SH-SY5Y (cell line): ENCODE measurements around the gene FER.

Experiments
- GATA2 ChIP-seq: IDR thresholded peaks from 2 replicates; pipeline ENCODE4 v1.6.1; 2011; ENCODE audit warnings: mild to moderate bottlenecking, low read depth, low read length
- GATA3 ChIP-seq: IDR thresholded peaks from 2 replicates; pipeline ENCODE4 v1.6.1; 2011; ENCODE audit warnings: low read depth, mild to moderate bottlenecking, low read length, moderate library complexity

- no peak for TF ChIP-seq GATA2
- TF ChIP-seq GATA3 = no peak
These were observed 257.8 kb downstream of the FER start for GRCh38 chr5:109005297-109006009.
